Liver (tissue), 9 donors: ENCODE measurements around the gene KRTAP16-1. TPM values are rescaled to one million over a fixed set of nuclear protein-coding genes. Genes with fewer than 3 reads are reported as not detected.

Source experiments
- DNase-seq: peaks from one replicate; pipeline ENCODE4 v3.0.0-alpha.2; 2017; ENCODE audit warnings: low spot score
- H3K27ac ChIP-seq, 2 donors: one replicate each; pipeline ENCODE4 v1.7.0; 2013; ENCODE audit warnings: inconsistent platforms in 2 of 2, low read length in 2 of 2, control low read depth in 1 of 2, low read depth in 1 of 2, mild to moderate bottlenecking in 1 of 2
- H3K27me3 ChIP-seq, 4 donors: one replicate each; pipeline versions ENCODE4 v1.6.1 to v1.7.0; 2013; ENCODE audit warnings: low read length in 3 of 4, inconsistent platforms in 1 of 4, mild to moderate bottlenecking in 1 of 4, moderate library complexity in 1 of 4; ENCODE audit not compliant: control insufficient read depth in 4 of 4, insufficient read depth in 4 of 4
- H3K36me3 ChIP-seq, 4 donors: one replicate each; pipeline versions ENCODE4 v1.6.1 to v1.7.0; 2013; ENCODE audit warnings: low read length in 3 of 4, mild to moderate bottlenecking in 3 of 4, low read depth in 1 of 4, moderate library complexity in 1 of 4; ENCODE audit not compliant: control insufficient read depth in 4 of 4, insufficient read depth in 3 of 4
- H3K4me1 ChIP-seq, 4 donors: one replicate each; pipeline versions ENCODE4 v1.6.1 to v1.7.0; 2013; ENCODE audit warnings: low read length in 3 of 4, mild to moderate bottlenecking in 3 of 4, moderate library complexity in 1 of 4; ENCODE audit not compliant: control insufficient read depth in 4 of 4, insufficient read depth in 4 of 4
- H3K4me3 ChIP-seq, 3 donors: one replicate each; pipeline versions ENCODE4 v1.6.1 to v1.7.0; 2013; ENCODE audit warnings: low read length in 3 of 3, control low read depth in 1 of 3, low read depth in 1 of 3, mild to moderate bottlenecking in 1 of 3
- H3K9ac ChIP-seq, 2 donors: one replicate each; pipeline ENCODE4 v1.7.0; 2013; ENCODE audit warnings: low read length in 2 of 2, mild to moderate bottlenecking in 2 of 2, moderate library complexity in 2 of 2, control low read depth in 1 of 2, low read depth in 1 of 2
- H3K9me3 ChIP-seq, 4 donors: one replicate each; pipeline versions ENCODE4 v1.6.1 to v1.7.0; 2013; ENCODE audit warnings: low read length in 3 of 4; ENCODE audit not compliant: control insufficient read depth in 4 of 4
- ATF3 ChIP-seq: IDR thresholded peaks from 2 replicates; pipeline ENCODE4 v1.6.1; 2016; ENCODE audit warnings: antibody characterized with exemption
- CTCF ChIP-seq: fragments of 150-350 bp; IDR thresholded peaks from 2 replicates; pipeline ENCODE4 v1.5.1; 2017; ENCODE audit warnings: improper control_type of control experiment, low read depth, low read length; ENCODE audit not compliant: missing input control
- EGR1 ChIP-seq, 2 donors: IDR thresholded peaks; 2 replicates each; pipeline ENCODE4 v1.6.1; 2016 to 2018; ENCODE audit warnings: antibody characterized with exemption in 2 of 2, low read depth in 2 of 2
- FOXA1 ChIP-seq: IDR thresholded peaks from 2 replicates; pipeline ENCODE4 v1.6.1; 2016; ENCODE audit warnings: antibody characterized with exemption
- FOXA2 ChIP-seq: IDR thresholded peaks from 2 replicates; pipeline ENCODE4 v1.6.1; 2016; ENCODE audit warnings: antibody characterized with exemption
- GABPA ChIP-seq, 2 donors: IDR thresholded peaks in 1 of 2; conservative IDR thresholded peaks in 1 of 2; 2 replicates each; pipeline ENCODE4 v1.6.1; 2016; ENCODE audit warnings: antibody characterized with exemption in 2 of 2, mild to moderate bottlenecking in 1 of 2, moderate library complexity in 1 of 2
- HNF4A ChIP-seq, 2 donors: conservative IDR thresholded peaks; 2 replicates each; pipeline ENCODE4 v1.6.1; 2016; ENCODE audit warnings: antibody characterized with exemption in 2 of 2, mild to moderate bottlenecking in 2 of 2
- HNF4G ChIP-seq: IDR thresholded peaks from 2 replicates; pipeline ENCODE4 v1.6.1; 2016; ENCODE audit warnings: antibody characterized with exemption
- JUND ChIP-seq, 2 donors: IDR thresholded peaks; 2 replicates each; pipeline ENCODE4 v1.6.1; 2016; ENCODE audit warnings: antibody characterized with exemption in 2 of 2
- MAX ChIP-seq: IDR thresholded peaks from 2 replicates; pipeline ENCODE4 v1.6.1; 2016; ENCODE audit warnings: antibody characterized with exemption
- NR2F2 ChIP-seq: IDR thresholded peaks from 2 replicates; pipeline ENCODE4 v1.6.1; 2016; ENCODE audit warnings: antibody characterized with exemption
- RAD21 ChIP-seq, 2 donors: IDR thresholded peaks; 2 replicates each; pipeline ENCODE4 v1.6.1; 2016; ENCODE audit warnings: antibody characterized with exemption in 2 of 2, mild to moderate bottlenecking in 2 of 2
- REST ChIP-seq: IDR thresholded peaks from 2 replicates; pipeline ENCODE4 v1.6.1; 2016; ENCODE audit warnings: antibody characterized with exemption, mild to moderate bottlenecking
- RXRA ChIP-seq, 2 donors: IDR thresholded peaks; 2 replicates each; pipeline ENCODE4 v1.6.1; 2017 to 2018; ENCODE audit warnings: antibody characterized with exemption in 2 of 2, mild to moderate bottlenecking in 1 of 2
- SP1 ChIP-seq: IDR thresholded peaks from 2 replicates; pipeline ENCODE4 v1.6.1; 2018; ENCODE audit warnings: antibody characterized with exemption, mild to moderate bottlenecking
- TAF1 ChIP-seq: conservative IDR thresholded peaks from 2 replicates; pipeline ENCODE4 v1.6.1; 2016; ENCODE audit warnings: antibody characterized with exemption, mild to moderate bottlenecking
- YY1 ChIP-seq: IDR thresholded peaks from 2 replicates; pipeline ENCODE4 v1.6.1; 2016; ENCODE audit warnings: antibody characterized with exemption, mild to moderate bottlenecking
- ZBTB33 ChIP-seq: IDR thresholded peaks from 2 replicates; pipeline ENCODE4 v1.6.1; 2016; ENCODE audit warnings: antibody characterized with exemption
- WGBS: extraction: QIAGEN DNeasy Blood & Tissue Kit; methylation state at CpG from one replicate; pipeline ENCODE4 v1.1.7; 2013; 5-methylcytosine and 5-hydroxymethylcytosine counted together
- polyA plus RNA-seq, 2 donors: library from polyadenylated mRNA; stranded (reverse) in 1 of 2; unstranded in 1 of 2; fragments of 200-250 nt in 1 of 2; fragments of >200 nt in 1 of 2; fragmentation: Nextera tagmentation in 1 of 2; extraction: Ambion mirVana in 1 of 2; gene quantifications; one replicate each; pipeline versions ENCODE4 v1.2.1 to v1.2.3, GENCODE V29; 2013 to 2015
- total RNA-seq, 2 donors: library from RNA; depleted of rRNA; stranded (reverse); fragments of >200 nt; gene quantifications; one replicate each; pipeline ENCODE4 v1.2.3, GENCODE V29; 2014
- donor health status: healthy.
- donor health status: healthy.
- donor health status: healthy.
- donor health status: healthy.
- donor health status: healthy.

The KRTAP16-1 gene
- total and polyA plus RNA-seq, 4 donors, result not detected

- H3K36me3 ChIP-seq, result no peaks in the 10 kb centered on the region
- H3K27ac ChIP-seq, result no peak overlapping the region
- H3K4me3 ChIP-seq, result no peak overlapping the region
- no peaks in the 10 kb centered on the region for H3K4me1 ChIP-seq
- 61% methylated on average over 3 of the region's 3 CpGs for WGBS
- H3K27me3 ChIP-seq, result peaks cover 0 to 8% (median 0%) of the 10 kb centered on the region in 4 donors
- DNase-seq, result no peak
- H3K9ac ChIP-seq, result no peak overlapping the region
- TF ChIP-seq EGR1 (IDR thresholded peaks at IDR 0.05; ENCODE audit: low read depth in 2 of 2) (no peak), ATF3 (no peak), YY1 (no peak), JUND (IDR thresholded peaks at IDR 0.05) (no peak), CTCF (no peak), GABPA (IDR thresholded peaks at IDR 0.05 in 1 of 2, conservative IDR thresholded peaks at IDR 0.05 in 1 of 2) (no peak), FOXA2 (no peak), HNF4G (no peak), RAD21 (IDR thresholded peaks at IDR 0.05) (no peak), HNF4A (conservative IDR thresholded peaks at IDR 0.05) (no peak), FOXA1 (no peak), ZBTB33 (no peak), MAX (no peak), TAF1 (no peak), REST (no peak), RXRA (IDR thresholded peaks at IDR 0.05) (no peak), SP1 (no peak), NR2F2 (no peak)
- H3K9me3 ChIP-seq, result no peaks in the 10 kb centered on the region
Observed at GRCh38 chr17:41264599-41264998, 44.5 kb downstream of the KRTAP16-1 start.

- Histone ChIP-seq H3K27ac (no peak overlapping the region), H3K27me3 (peaks cover 0 to 8% (median 0%) of the 10 kb centered on the region in 4 donors), H3K9ac (no peak overlapping the region), H3K4me3 (no peak overlapping the region), H3K9me3 (no peaks in the 10 kb centered on the region), H3K4me1 (no peaks in the 10 kb centered on the region), H3K36me3 (no peaks in the 10 kb centered on the region)
- DNase-seq, result no peak
- 87% methylated on average over 2 of the region's 2 CpGs for WGBS
- TF ChIP-seq YY1, result no peak
- TF ChIP-seq RXRA (IDR thresholded peaks at IDR 0.05), result no peak
- TF ChIP-seq NR2F2, result no peak
- no peak for TF ChIP-seq FOXA1
- TF ChIP-seq SP1, result no peak
- no peak for TF ChIP-seq FOXA2
- TF ChIP-seq REST, result no peak
- no peak for TF ChIP-seq JUND (IDR thresholded peaks at IDR 0.05)
- no peak for TF ChIP-seq ZBTB33
- TF ChIP-seq RAD21 (IDR thresholded peaks at IDR 0.05), result no peak
- TF ChIP-seq ATF3, result no peak
- TF ChIP-seq MAX, result no peak
Observed at GRCh38 chr17:41263212-41263611, 45.9 kb downstream of the KRTAP16-1 start.
